Left lung (tissue), 10 donors: ENCODE results near the gene CLK2. TPM values are rescaled to one million over a fixed set of nuclear protein-coding genes. Genes with fewer than 3 reads are reported as not detected.

ENCODE experiments used
- ATAC-seq: fragments of 200-7000 bp; cut with Tn5 transposase; one replicate; pipeline ENCODE4 v1.9.1; 2020; ENCODE audit warnings: moderate library complexity
- DNase-seq, 4 donors: peaks; one replicate each; pipeline ENCODE4 v3.0.0-alpha.2; 2013 to 2020
- H3K27ac ChIP-seq, 2 donors: fragments of 200-600 bp; sonication (generic) in 1 of 2; one replicate each; pipeline versions ENCODE4 v1.5.0 to v1.8.0; 2020 to 2021
- H3K27me3 ChIP-seq, 2 donors: fragments of 200-600 bp; sonication (generic) in 1 of 2; one replicate each; pipeline versions ENCODE4 v1.5.0 to v1.8.0; 2020 to 2021
- H3K36me3 ChIP-seq, 2 donors: fragments of 200-600 bp; sonication (generic) in 1 of 2; one replicate each; pipeline versions ENCODE4 v1.5.0 to v1.8.0; 2020 to 2021
- H3K4me1 ChIP-seq, 2 donors: fragments of 200-600 bp; one replicate each; pipeline ENCODE4 v1.8.0; 2021
- H3K4me3 ChIP-seq, 2 donors: fragments of 200-600 bp; sonication (generic) in 1 of 2; one replicate each; pipeline versions ENCODE4 v1.5.0 to v1.8.0; 2020 to 2021; ENCODE audit warnings: mild to moderate bottlenecking in 1 of 2
- H3K9me3 ChIP-seq, 2 donors: fragments of 200-600 bp; sonication (generic) in 1 of 2; one replicate each; pipeline versions ENCODE4 v1.5.0 to v1.8.0; 2020 to 2021
- intact Hi-C, 2 donors: fragments of 100-400 bp; cut with DNase I; formaldehyde crosslinking; loops; one replicate each; pipeline versions ENCODE4 v1.11.2 to v1.14.2; 2022
- polyA plus RNA-seq, 6 donors: library from polyadenylated mRNA; unstranded; fragments of 120-200 nt; gene quantifications; one replicate each; pipeline ENCODE4 v1.2.1, GENCODE V29; 2013; ENCODE audit not compliant: insufficient read length in 6 of 6
- total RNA-seq, 2 donors: library from RNA; stranded (reverse); fragmentation: NEBNext Ultra II Directional; extraction: Animal tissue kit (Norgen Biotek cat#: 25700); gene quantifications; one replicate each; pipeline ENCODE4 v1.2.1, GENCODE V29; 2021
- TF ChIP-seq, protein P1 (sequence below), 2 donors: fragments of 200-600 bp; sonication (generic) in 1 of 2; IDR thresholded peaks; one replicate each; pipeline versions ENCODE4 v1.5.0 to v1.8.0; 2021; ENCODE audit warnings: antibody characterized with exemption in 2 of 2
- donor health status: DM: no; HTN: yes; CAD: no.
- donor health status: DM: no; HTN: no; CAD: no.

The CLK2 gene
- total and polyA plus RNA-seq, 8 donors = 45.4 to 94.8 (median 76.6) TPM

DNA sequence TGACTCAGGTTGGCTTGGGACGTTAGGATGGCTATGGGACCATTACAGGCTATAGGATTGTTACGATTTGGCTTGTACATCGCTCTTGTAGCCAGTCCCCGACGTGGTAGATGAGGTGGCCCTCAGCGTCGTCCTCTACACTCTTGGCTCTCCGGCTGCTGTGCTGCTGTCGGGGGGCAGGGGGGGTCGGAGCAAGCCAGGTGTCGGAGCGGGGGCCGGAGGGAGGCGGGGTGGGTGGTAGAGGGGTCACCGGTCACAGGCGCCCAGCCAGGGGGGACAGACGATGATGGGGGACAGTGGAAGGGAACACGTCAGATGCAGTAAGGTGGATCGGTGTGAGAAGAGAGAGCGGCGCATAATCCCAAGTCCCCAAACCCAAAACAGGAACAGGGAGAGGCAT lies 4.7 kb downstream of the CLK2 start:
- ATAC-seq = no peak
- no peak for DNase-seq
- Histone ChIP-seq H3K4me3 (no peak overlapping the region), H3K27me3 (no peaks in the 10 kb centered on the region), H3K9me3 (no peaks in the 10 kb centered on the region), H3K36me3 (peaks cover 0 to 74% of the 10 kb centered on the region in 2 donors), H3K27ac (no peak overlapping the region), H3K4me1 (peaks cover 5 to 26% of the 10 kb centered on the region in 2 donors)
- TF ChIP-seq, protein P1, sequence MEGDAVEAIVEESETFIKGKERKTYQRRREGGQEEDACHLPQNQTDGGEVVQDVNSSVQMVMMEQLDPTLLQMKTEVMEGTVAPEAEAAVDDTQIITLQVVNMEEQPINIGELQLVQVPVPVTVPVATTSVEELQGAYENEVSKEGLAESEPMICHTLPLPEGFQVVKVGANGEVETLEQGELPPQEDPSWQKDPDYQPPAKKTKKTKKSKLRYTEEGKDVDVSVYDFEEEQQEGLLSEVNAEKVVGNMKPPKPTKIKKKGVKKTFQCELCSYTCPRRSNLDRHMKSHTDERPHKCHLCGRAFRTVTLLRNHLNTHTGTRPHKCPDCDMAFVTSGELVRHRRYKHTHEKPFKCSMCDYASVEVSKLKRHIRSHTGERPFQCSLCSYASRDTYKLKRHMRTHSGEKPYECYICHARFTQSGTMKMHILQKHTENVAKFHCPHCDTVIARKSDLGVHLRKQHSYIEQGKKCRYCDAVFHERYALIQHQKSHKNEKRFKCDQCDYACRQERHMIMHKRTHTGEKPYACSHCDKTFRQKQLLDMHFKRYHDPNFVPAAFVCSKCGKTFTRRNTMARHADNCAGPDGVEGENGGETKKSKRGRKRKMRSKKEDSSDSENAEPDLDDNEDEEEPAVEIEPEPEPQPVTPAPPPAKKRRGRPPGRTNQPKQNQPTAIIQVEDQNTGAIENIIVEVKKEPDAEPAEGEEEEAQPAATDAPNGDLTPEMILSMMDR (IDR thresholded peaks at IDR 0.05) = no peak
- intact Hi-C loops = no loop called here

DNA sequence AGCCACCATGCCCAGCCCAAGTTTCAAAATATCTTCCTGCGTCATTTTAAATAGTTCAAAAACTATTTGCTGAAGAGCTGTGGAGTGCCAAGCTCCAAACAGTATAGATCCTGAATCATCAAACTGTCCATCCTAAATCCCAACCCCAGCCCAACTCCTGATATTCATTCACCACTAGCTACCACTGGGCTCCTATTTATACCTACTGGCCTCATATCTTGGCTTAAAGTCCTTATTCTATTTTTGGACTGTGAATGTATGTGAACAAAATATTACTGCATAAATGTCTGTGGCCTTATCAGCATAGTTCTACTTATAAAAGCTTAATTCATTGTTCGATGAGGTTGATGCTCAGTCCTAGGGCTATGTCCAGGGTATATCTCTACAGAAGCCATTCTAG lies 5.9 kb downstream of the CLK2 start:
- H3K36me3 ChIP-seq = peaks cover 0 to 84% of the 10 kb centered on the region in 2 donors
- TF ChIP-seq, protein P1 (IDR thresholded peaks at IDR 0.05) = no peak
- no peak for ATAC-seq
- no peak for DNase-seq
- H3K4me1 ChIP-seq = peaks cover 2 to 24% of the 10 kb centered on the region in 2 donors
- intact Hi-C loops = no loop called here
- H3K9me3 ChIP-seq = no peaks in the 10 kb centered on the region
- no peaks in the 10 kb centered on the region for H3K27me3 ChIP-seq
- H3K27ac ChIP-seq = no peak overlapping the region
- no peak overlapping the region for H3K4me3 ChIP-seq

DNA sequence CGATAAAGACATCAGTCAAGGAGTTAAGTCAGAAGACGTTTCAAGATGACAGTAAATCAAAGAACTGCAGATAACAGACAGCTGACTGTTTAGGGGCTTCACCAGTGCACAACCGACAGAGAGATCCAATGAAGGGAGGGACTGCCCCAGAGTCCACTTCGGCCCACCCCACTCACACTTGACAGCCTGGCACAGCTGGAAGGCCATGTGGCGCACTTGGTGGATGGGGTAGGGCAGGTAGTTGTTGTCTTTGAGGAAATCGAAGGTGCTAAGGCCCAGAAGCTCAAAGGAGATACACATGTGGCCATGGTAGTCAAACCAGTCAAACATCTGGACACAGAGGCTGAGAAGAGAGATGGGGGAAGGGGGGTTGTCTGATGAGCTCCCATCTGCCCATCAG lies 6.8 kb downstream of the CLK2 start:
- no peak for ATAC-seq
- no peak overlapping the region for H3K4me3 ChIP-seq
- H3K9me3 ChIP-seq = no peaks in the 10 kb centered on the region
- intact Hi-C loops = no loop called here
- H3K36me3 ChIP-seq = peaks cover 0 to 84% of the 10 kb centered on the region in 2 donors
- H3K4me1 ChIP-seq = peaks cover 2 to 18% of the 10 kb centered on the region in 2 donors
- no peaks in the 10 kb centered on the region for H3K27me3 ChIP-seq
- TF ChIP-seq, protein P1 (IDR thresholded peaks at IDR 0.05) = no peak
- no peak for DNase-seq
- no peak overlapping the region for H3K27ac ChIP-seq

DNA sequence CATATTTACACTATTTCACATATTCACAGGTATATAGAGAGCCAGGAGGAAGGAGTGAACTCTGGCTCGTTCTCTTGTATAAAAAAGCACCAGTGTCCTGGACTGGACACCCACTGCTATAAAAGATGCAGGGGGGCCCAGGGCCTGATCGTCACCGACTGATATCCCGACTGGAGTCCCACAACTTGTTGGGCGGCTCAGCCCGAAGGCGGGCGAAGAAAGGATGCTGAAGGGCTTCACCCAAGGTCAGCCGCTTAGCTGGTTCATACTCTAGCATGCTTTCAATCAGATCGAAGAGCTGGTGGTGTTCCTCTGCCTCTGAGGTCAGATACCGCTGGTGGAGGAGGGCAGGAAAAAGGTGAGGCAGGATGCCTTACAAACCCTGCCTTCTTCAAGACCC lies 10.2 kb downstream of the CLK2 start:
- TF ChIP-seq, protein P1 (IDR thresholded peaks at IDR 0.05) = no peak
- no peak overlapping the region for H3K4me3 ChIP-seq
- H3K27me3 ChIP-seq = no peaks in the 10 kb centered on the region
- no peak overlapping the region for H3K27ac ChIP-seq
- DNase-seq (no peak), ATAC-seq (no peak)
- intact Hi-C loops = no loop called here
- peaks cover 0 to 77% of the 10 kb centered on the region in 2 donors for H3K36me3 ChIP-seq
- H3K4me1 ChIP-seq = peaks cover 7 to 22% of the 10 kb centered on the region in 2 donors
- no peaks in the 10 kb centered on the region for H3K9me3 ChIP-seq

DNA sequence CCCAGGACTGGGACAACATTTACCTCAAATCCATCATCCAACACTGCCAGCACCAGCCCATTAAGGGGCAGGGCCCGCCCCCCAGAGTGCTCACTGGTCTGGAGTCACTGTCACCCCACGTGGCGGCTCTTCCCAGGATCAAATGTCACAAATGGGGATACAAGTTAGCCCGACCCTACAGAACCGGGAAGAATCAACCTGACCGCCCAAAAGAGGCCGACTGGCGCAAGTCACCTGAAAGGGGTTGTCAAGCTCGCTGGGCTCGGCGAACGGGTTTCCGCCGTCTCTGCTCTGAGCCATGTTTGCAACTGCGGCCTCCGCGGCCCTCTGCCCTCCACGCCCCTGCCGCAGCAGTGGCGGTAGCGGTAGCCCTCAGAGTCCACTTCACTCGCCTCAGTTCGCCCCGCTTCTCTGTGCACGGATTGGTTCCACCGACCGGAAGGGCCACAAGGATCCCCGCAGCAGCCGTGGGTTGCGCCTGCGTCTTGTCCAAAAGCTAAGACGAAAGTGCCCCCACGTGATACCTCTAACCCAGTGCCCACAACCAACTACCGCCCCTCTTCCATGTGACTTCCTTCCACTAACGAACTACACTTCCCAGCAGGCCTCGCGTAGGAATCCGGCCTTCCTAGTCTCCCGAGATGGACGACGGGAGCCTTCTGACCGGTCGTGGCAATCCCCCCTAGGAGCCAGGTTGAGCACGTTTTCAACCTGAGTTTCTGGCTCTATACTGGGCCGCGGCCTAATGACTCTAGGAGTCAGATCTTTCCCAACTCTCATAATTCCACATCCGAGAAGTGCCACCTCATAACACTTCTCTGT lies 11.2 kb downstream of the CLK2 start, which contains the start of gene SCAMP3:
Gene SCAMP3, minus strand, starts transcription at position 509 of the 822 bp plus-strand sequence. Its CDS starts 209 bp downstream, at position 300.
- DNase-seq = peak; percentile 93 to 97 (median 96)
- peak within 1 kb of the TSS; percentile 73 to 85 for H3K27ac ChIP-seq
- intact Hi-C loops = no loop called here
- peaks cover 7 to 22% of the 10 kb centered on the region in 2 donors for H3K4me1 ChIP-seq
- peak; percentile 98 for ATAC-seq
- TF ChIP-seq, protein P1 (IDR thresholded peaks at IDR 0.05) = no peak
- H3K4me3 ChIP-seq = peak within 1 kb of the TSS; percentile 77 to 94
- H3K36me3 ChIP-seq = peaks cover 0 to 77% of the 10 kb centered on the region in 2 donors
- no peaks in the 10 kb centered on the region for H3K27me3 ChIP-seq
- H3K9me3 ChIP-seq = no peaks in the 10 kb centered on the region
